CD4-positive, alpha-beta memory T cell (primary cell): ENCODE measurements around the gene TRIM41. TPM values are rescaled to one million over a fixed set of nuclear protein-coding genes. Genes with fewer than 3 reads are reported as not detected.
A peak's percentile ranks its signal among the peaks of the same experiment; 100 is the strongest.
"Not testable (repeated sequence)": the region's sequence is repeated elsewhere in the genome, so short reads cannot be mapped to it uniquely, and the experiment has no call there.

ENCODE experiments used
- CTCF ChIA-PET: fragments of 350-600 bp; sonication (Branson Sonifier 250); formaldehyde crosslinking; loops from one replicate; lab custom pipeline; 2021; ENCODE audit warnings: inconsistent platforms; ENCODE audit not compliant: partially characterized antibody; lab: Charles Lee
- POLR2A ChIA-PET: fragments of 350-600 bp; sonication (Branson Sonifier 250); formaldehyde crosslinking; loops from one replicate; lab custom pipeline; 2021; ENCODE audit not compliant: partially characterized antibody; lab: Charles Lee
- DNase-seq, 5 donors: peaks; one replicate each; pipeline versions ENCODE4 v3.0.0 to v3.0.0-alpha.2; 2020 to 2022; ENCODE audit warnings: mixed read lengths in 1 of 5
- H3K27ac ChIP-seq: one replicate; pipeline ENCODE4 v1.7.0; 2013; ENCODE audit warnings: low read depth, low read length
- H3K27me3 ChIP-seq: 2 replicates; pipeline ENCODE4 v1.7.0; 2013; ENCODE audit warnings: mild to moderate bottlenecking, low read length, moderate library complexity; ENCODE audit not compliant: insufficient read depth
- H3K36me3 ChIP-seq: 2 replicates; pipeline ENCODE4 v1.7.0; 2013; ENCODE audit warnings: mild to moderate bottlenecking, low read length, moderate library complexity; ENCODE audit not compliant: insufficient read depth
- H3K4me1 ChIP-seq: 2 replicates; pipeline ENCODE4 v1.7.0; 2013; ENCODE audit warnings: mild to moderate bottlenecking, low read length, moderate library complexity; ENCODE audit not compliant: insufficient read depth
- H3K4me3 ChIP-seq, 2 donors: one replicate each; pipeline ENCODE4 v1.7.0; 2013; ENCODE audit warnings: low read length in 2 of 2, mild to moderate bottlenecking in 1 of 2
- H3K9me3 ChIP-seq, 2 donors: one replicate each; pipeline ENCODE4 v1.7.0; 2013; ENCODE audit warnings: low read length in 2 of 2, control low read depth in 1 of 2; ENCODE audit not compliant: control insufficient read depth in 1 of 2
- H3K27ac Mint-ChIP-seq, 7 donors: one replicate each; pipeline ENCODE4 v1.8.0; 2020 to 2021; ENCODE audit warnings: mixed read lengths in 7 of 7, mild to moderate bottlenecking in 6 of 7, inconsistent platforms in 3 of 7, moderate library complexity in 3 of 7
- H3K27me3 Mint-ChIP-seq, 2 donors: one replicate each; pipeline ENCODE4 v1.8.0; 2020 to 2021; ENCODE audit warnings: mixed read lengths in 2 of 2
- H3K36me3 Mint-ChIP-seq, 2 donors: one replicate each; pipeline ENCODE4 v1.8.0; 2020 to 2021; ENCODE audit warnings: mixed read lengths in 2 of 2, inconsistent platforms in 1 of 2, mild to moderate bottlenecking in 1 of 2
- H3K4me1 Mint-ChIP-seq, 4 donors: one replicate each; pipeline ENCODE4 v1.8.0; 2020 to 2021; ENCODE audit warnings: mixed read lengths in 4 of 4, mild to moderate bottlenecking in 1 of 4
- H3K4me3 Mint-ChIP-seq, 8 donors: one replicate each; pipeline ENCODE4 v1.8.0; 2020 to 2021; ENCODE audit warnings: mixed read lengths in 8 of 8, mild to moderate bottlenecking in 7 of 8, moderate library complexity in 6 of 8, inconsistent platforms in 3 of 8
- H3K9me3 Mint-ChIP-seq, 8 donors: one replicate each; pipeline ENCODE4 v1.8.0; 2020 to 2021; ENCODE audit warnings: mixed read lengths in 8 of 8, mild to moderate bottlenecking in 5 of 8, inconsistent platforms in 3 of 8, moderate library complexity in 1 of 8
- intact Hi-C: fragments of 100-400 bp; cut with micrococcal nuclease; formaldehyde crosslinking; loops from one replicate; pipeline ENCODE4 v1.15.1; 2023
- polyA plus RNA-seq, 2 donors: library from polyadenylated mRNA; unstranded; fragments of 300-500 nt; fragmentation: Illumina TruSeq; gene quantifications; one replicate each; pipeline ENCODE4 v1.2.3, GENCODE V29; 2021
- total RNA-seq, 2 experiments: library from RNA; stranded (reverse); gene quantifications; one replicate each; pipeline ENCODE4 v1.2.3, GENCODE V29; 2021

Gene TRIM41
- total and polyA plus RNA-seq, 4 experiments from 2014 or later = 1.7 to 40.7 (median 20.9) TPM

DNA sequence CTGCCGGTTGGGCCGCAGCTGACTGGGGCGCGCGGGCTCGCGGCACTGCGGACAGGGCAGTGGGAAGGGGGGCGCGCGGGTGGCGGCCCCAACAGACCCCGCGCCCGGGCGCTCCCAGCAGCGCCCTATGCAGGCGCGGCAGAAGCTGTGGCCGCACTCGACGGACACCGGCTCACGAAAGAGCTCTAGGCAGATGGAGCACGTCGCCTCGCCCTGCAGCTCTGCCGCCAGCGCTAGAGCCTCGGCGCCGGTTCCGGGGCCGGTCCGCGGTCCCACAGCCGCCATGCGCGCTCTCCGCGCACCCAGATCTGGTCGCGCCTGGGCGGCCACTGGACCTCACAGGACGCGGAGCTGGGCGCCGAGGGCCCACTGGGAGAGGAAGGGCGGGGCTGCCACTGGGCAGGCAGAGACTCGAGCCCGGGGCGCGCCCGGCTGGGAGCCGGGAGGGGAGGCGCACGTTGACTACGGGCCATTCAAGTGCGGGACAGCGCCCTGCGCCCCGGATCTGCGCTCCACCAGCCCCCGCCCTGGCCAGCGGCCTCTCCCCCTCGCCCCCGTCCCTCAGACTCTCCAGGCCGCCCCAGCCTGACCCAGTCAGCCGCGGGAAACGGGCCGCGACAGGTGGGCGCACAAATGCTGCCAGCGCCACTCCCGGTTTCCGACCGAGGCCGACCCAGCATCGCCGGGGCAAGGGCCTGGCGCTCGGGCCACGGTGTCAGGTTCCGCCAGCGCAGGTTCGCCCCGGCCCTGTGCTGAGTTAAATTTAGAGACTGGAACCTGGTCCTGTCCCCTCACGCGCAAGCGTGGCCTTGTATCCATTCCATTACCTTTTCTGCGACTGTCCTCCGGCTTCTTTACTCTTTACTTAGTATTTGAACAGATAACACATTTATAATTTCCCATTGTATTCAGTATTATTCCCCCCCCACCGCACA, 18.0 kb upstream of the TRIM41 start, which contains the start of gene TRIM7:
Gene TRIM7 (minus strand): TSS at position 371 of the 935 bp plus-strand sequence. CDS start 86 bp downstream, at position 285.
- Mint-ChIP-seq H3K4me1 (peaks cover 22 to 39% (median 30%) of the 10 kb centered on the region in 4 donors), H3K9me3 (peaks cover 0 to 22% (median 3%) of the 10 kb centered on the region in 8 donors), H3K4me3 (peak within 1 kb of the TSS; percentile 88 to 97 (median 92)), H3K27me3 (peaks cover 7 to 10% of the 10 kb centered on the region in 2 donors), H3K27ac (peak within 1 kb of the TSS; percentile 79 to 100 (median 98)), H3K36me3 (peaks cover 0 to 17% of the 10 kb centered on the region in 2 donors)
- Histone ChIP-seq H3K27me3 (no peaks in the 10 kb centered on the region), H3K4me1 (peaks cover 31% of the 10 kb centered on the region), H3K36me3 (no peaks in the 10 kb centered on the region), H3K4me3 (peak within 1 kb of the TSS; percentile 71), H3K27ac (no peak within 1 kb of the TSS), H3K9me3 (no peaks in the 10 kb centered on the region)
- intact Hi-C loops = no loop called here
- DNase-seq = peak in 2 of 5 donors; percentile 18 to 28
- CTCF ChIA-PET = interaction anchor here (1.0 to 7.8 kb wide), 3 partner anchors 11 to 22 kb away, joined by 3 to 100 read pairs (median 3); no protein-coding TSS in a partner anchor
- POLR2A ChIA-PET = interaction anchor here (0.7 to 8.9 kb wide), 10 partner anchors 12 to 395 kb away, joined by 3 to 412 read pairs (median 6); partner anchors contain the start of genes RACK1, TRIM41 and TRIM52

DNA sequence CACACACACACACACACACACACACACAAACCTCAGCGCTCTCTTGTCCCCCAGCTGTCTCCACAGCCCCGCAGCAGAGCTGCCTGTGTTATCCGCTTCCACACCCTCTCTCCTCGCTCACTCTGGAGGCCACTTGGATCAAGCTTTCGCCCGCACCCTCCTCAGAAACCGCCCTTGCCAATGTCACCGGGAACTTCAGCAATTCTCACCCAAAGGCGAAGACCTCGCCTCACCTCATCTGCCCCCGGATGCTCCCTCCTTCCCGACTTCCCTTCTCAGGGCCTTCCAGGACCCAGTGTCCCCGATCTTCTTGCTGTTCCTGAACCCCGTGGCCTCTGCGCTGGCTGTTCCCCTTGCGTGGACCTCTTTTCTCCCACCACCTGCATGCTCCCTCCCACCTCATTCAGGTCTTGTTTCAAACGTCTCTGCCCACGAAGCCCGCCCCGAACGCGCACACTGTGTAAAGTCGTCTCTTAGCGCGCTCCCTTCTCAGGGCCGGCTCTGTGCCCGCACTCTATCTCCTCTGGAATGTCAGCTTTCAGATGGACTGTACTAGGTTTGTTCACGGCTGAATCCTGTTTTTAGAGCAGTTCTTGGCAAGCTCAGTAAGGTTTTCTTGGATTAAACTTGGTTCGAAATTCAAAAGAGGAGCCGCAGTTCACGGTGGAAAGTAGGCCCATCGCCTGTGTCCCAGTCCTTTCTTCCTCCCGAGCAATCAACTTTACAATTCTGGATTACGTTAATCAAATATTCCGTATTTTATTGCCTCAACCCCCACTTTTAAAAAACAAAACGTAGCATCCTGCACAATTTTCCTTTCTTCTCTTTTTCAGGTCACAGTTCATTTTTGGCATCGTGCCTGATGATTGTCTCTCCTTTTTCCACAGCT, 17.1 kb upstream of the TRIM41 start:
- ChIA-PET CTCF (interaction anchor here (0.6 to 7.8 kb wide), 10 partner anchors 8 to 38 kb away, joined by 3 to 100 read pairs (median 7); partner anchors contain the start of genes RACK1 and TRIM41), POLR2A (interaction anchor here (1.1 to 8.9 kb wide), 8 partner anchors 11 to 55 kb away, joined by 4 to 412 read pairs (median 48); partner anchors contain the start of genes RACK1, TRIM41 and TRIM52)
- Mint-ChIP-seq H3K27ac (peak overlapping the region; percentile 91 to 100 (median 98)), H3K4me3 (peak overlapping the region; percentile 88 to 97 (median 92)), H3K4me1 (peaks cover 22 to 39% (median 31%) of the 10 kb centered on the region in 4 donors), H3K9me3 (peaks cover 0 to 22% (median 3%) of the 10 kb centered on the region in 8 donors), H3K27me3 (peaks cover 7 to 10% of the 10 kb centered on the region in 2 donors), H3K36me3 (peaks cover 0 to 17% of the 10 kb centered on the region in 2 donors)
- peak overlapping the region; percentile 67 for H3K27ac ChIP-seq
- no peaks in the 10 kb centered on the region for H3K36me3 ChIP-seq
- H3K4me1 ChIP-seq = peaks cover 31% of the 10 kb centered on the region
- peak in 2 of 5 donors; percentile 20 to 22 for DNase-seq
- intact Hi-C loops = loop anchor here (1.0 kb wide), 1 partner anchor 15 kb away; no protein-coding TSS in a partner anchor
- H3K27me3 ChIP-seq = no peaks in the 10 kb centered on the region
- peak overlapping the region; percentile 71 for H3K4me3 ChIP-seq
- H3K9me3 ChIP-seq = no peaks in the 10 kb centered on the region

DNA sequence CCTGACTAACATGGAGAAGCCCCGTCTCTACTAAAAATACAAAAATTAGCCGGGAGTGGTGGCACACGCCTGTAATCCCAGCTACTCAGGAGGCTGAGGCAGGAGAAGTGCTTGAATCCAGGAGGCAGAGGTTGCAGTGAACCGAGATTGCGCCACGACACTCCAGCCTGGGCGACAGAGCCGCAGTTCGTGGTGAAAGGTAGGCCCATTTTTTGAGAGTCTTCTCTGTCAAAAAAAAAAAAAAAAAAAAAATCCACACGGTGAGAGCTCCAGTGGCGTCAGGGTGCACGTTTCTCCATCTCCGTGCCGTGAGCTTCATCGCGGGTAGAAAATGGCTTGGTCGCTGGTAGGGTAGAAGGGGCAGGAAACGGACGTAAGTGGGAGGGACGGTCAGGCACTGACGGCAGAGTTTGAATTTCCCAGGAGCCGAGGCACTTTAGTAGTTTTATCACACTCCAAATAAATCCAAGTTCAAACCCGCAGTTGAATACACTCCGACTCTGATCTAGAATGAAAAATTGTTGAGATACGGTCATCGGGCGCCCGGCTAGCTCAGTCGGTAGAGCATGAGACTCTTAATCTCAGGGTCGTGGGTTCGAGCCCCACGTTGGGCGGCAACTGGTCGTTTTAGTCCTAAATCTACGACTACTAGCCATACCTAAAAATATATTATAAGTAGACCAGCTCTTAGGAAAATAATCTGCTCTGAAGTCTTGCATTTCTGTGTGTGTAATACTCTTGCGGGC, 15.7 kb upstream of the TRIM41 start:
- H3K27me3 ChIP-seq = no peaks in the 10 kb centered on the region
- peak overlapping the region; percentile 71 for H3K4me3 ChIP-seq
- H3K9me3 Mint-ChIP-seq = peaks cover 0 to 21% (median 3%) of the 10 kb centered on the region in 8 donors
- H3K27ac Mint-ChIP-seq = peak overlapping the region; percentile 91 to 100 (median 98)
- H3K27me3 Mint-ChIP-seq = peaks cover 7 to 10% of the 10 kb centered on the region in 2 donors
- ChIA-PET CTCF (interaction anchor here (1.4 to 7.8 kb wide), 10 partner anchors 9 to 54 kb away, joined by 3 to 100 read pairs (median 7); partner anchors contain the start of genes RACK1, TRIM41 and TRIM52), POLR2A (interaction anchor here (0.6 to 8.9 kb wide), 14 partner anchors 7 to 404 kb away, joined by 3 to 412 read pairs (median 6); partner anchors contain the start of genes RACK1, TRIM41 and TRIM52)
- H3K9me3 ChIP-seq = no peaks in the 10 kb centered on the region
- H3K4me1 Mint-ChIP-seq = peaks cover 24 to 47% (median 32%) of the 10 kb centered on the region in 4 donors
- intact Hi-C loops = loop anchor here (1.0 kb wide), 2 partner anchors 11 to 15 kb away; no protein-coding TSS in a partner anchor
- H3K4me3 Mint-ChIP-seq = peak overlapping the region; percentile 88 to 97 (median 92)
- peaks cover 31% of the 10 kb centered on the region for H3K4me1 ChIP-seq
- peak overlapping the region; percentile 67 for H3K27ac ChIP-seq
- peak; percentile 76 to 88 (median 81) for DNase-seq
- H3K36me3 ChIP-seq = no peaks in the 10 kb centered on the region
- H3K36me3 Mint-ChIP-seq = peaks cover 0 to 17% of the 10 kb centered on the region in 2 donors

DNA sequence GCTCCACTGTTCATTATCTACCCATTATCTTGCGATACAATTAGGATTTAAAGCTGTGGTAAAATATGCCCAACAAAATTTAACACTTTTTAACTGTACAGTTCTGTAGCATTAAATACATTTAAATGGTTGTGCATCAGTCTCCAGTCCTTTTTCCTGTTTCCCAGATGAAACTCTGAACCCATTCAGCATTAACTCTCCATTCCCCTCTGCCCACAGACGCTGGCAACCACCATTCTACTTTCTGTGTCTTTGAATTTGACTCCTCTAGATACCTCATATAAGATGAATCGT, 15.2 kb upstream of the TRIM41 start:
- Mint-ChIP-seq H3K4me1 (peaks cover 24 to 47% (median 32%) of the 10 kb centered on the region in 4 donors), H3K27me3 (peaks cover 7 to 10% of the 10 kb centered on the region in 2 donors), H3K4me3 (peak overlapping the region; percentile 88 to 97 (median 92)), H3K27ac (peak overlapping the region; percentile 91 to 100 (median 98)), H3K36me3 (peaks cover 0 to 17% of the 10 kb centered on the region in 2 donors), H3K9me3 (peaks cover 0 to 21% (median 3%) of the 10 kb centered on the region in 8 donors)
- intact Hi-C loops = loop anchor here (1.0 kb wide), 2 partner anchors 10 to 14 kb away; no protein-coding TSS in a partner anchor
- peak overlapping the region; percentile 67 for H3K27ac ChIP-seq
- peaks cover 31% of the 10 kb centered on the region for H3K4me1 ChIP-seq
- ChIA-PET POLR2A (interaction anchor here (0.8 to 8.9 kb wide), 8 partner anchors 9 to 404 kb away, joined by 3 to 412 read pairs (median 48); partner anchors contain the start of genes RACK1, TRIM41 and TRIM52), CTCF (interaction anchor here (1.4 to 7.8 kb wide), 10 partner anchors 9 to 54 kb away, joined by 3 to 100 read pairs (median 7); partner anchors contain the start of genes RACK1, TRIM41 and TRIM52)
- no peak for DNase-seq
- no peaks in the 10 kb centered on the region for H3K36me3 ChIP-seq
- no peaks in the 10 kb centered on the region for H3K9me3 ChIP-seq
- no peaks in the 10 kb centered on the region for H3K27me3 ChIP-seq
- H3K4me3 ChIP-seq = peak overlapping the region in 1 of 2 donors; percentile 71

DNA sequence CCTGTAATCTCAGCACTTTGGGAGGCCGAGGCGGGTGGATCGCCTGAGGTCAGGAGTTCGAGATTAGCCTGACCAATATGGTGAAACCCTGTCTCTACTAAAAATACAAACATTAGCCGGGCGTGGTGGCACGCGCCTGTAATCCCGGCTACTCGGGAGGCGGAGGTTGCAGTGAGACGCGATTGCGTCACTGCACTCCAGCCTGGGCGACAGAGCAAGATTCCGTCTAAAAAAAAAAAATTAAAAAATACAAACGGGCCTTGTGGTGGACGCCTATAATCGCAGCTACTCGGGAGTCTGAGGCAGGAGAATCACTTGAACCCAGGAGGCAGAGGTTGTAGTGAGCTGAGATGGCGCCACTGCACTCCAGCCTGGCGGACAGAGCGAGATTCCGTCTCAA, 14.1 kb upstream of the TRIM41 start:
- DNase-seq, H3K4me3 ChIP-seq, H3K27me3 Mint-ChIP-seq, H3K9me3 ChIP-seq, H3K27me3 ChIP-seq, H3K36me3 ChIP-seq, intact Hi-C loops, H3K27ac ChIP-seq, H3K4me3 Mint-ChIP-seq: not testable (repeated sequence)
- Mint-ChIP-seq H3K4me1 (peaks cover 28 to 47% (median 33%) of the 10 kb centered on the region in 4 donors), H3K27ac (peak overlapping the region in 2 of 7 donors; percentile 8 to 12), H3K9me3 (peaks cover 0 to 21% (median 3%) of the 10 kb centered on the region in 8 donors), H3K36me3 (peaks cover 0 to 17% of the 10 kb centered on the region in 2 donors)
- ChIA-PET POLR2A (interaction anchor here (4.7 to 8.9 kb wide), 4 partner anchors 8 to 52 kb away, joined by 76 to 412 read pairs (median 107); partner anchors contain the start of genes TRIM41 and TRIM52), CTCF (interaction anchor here (3.3 kb wide), 1 partner anchor 13 kb away, joined by 14 read pairs; the partner anchor contains the start of gene TRIM41)
- H3K4me1 ChIP-seq = peaks cover 28% of the 10 kb centered on the region
